Calu3 (cell line): ENCODE data around the gene ICAM3. TPM values are rescaled to one million over a fixed set of nuclear protein-coding genes. Genes with fewer than 3 reads are reported as not detected.
"Not testable (repeated sequence)": the region's sequence is repeated elsewhere in the genome, so short reads cannot be mapped to it uniquely, and the experiment has no call there.

Experiments used
- BruUV-seq: library from RNA; stranded (reverse); fragments of 400-500 nt; replicated peaks from 2 replicates; lab custom pipeline; 2021; lab: Mats Ljungman, UMichigan
- CTCF ChIA-PET: fragments of 300-600 bp; sonication (Branson Sonifier 250); formaldehyde crosslinking; loops from one replicate; lab custom pipeline; 2022; ENCODE audit warnings: antibody characterized with exemption; lab: Charles Lee
- DNase-seq: peaks from one replicate; pipeline ENCODE4 v3.0.0; 2022
- H3K27ac Mint-ChIP-seq: one replicate; pipeline ENCODE4 v1.8.0; 2022; ENCODE audit warnings: mixed read lengths; ENCODE audit not compliant: unreplicated experiment
- H3K27me3 Mint-ChIP-seq: one replicate; pipeline ENCODE4 v1.8.0; 2022; ENCODE audit warnings: mixed read lengths; ENCODE audit not compliant: unreplicated experiment
- H3K36me3 Mint-ChIP-seq: one replicate; pipeline ENCODE4 v1.8.0; 2022; ENCODE audit warnings: mild to moderate bottlenecking, moderate library complexity, mixed read lengths; ENCODE audit not compliant: insufficient read depth, unreplicated experiment
- H3K4me1 Mint-ChIP-seq: one replicate; pipeline ENCODE4 v1.8.0; 2022; ENCODE audit warnings: mild to moderate bottlenecking, low read depth, mixed read lengths; ENCODE audit not compliant: unreplicated experiment
- H3K4me3 Mint-ChIP-seq: one replicate; pipeline ENCODE4 v1.8.0; 2022; ENCODE audit warnings: mild to moderate bottlenecking, low read depth, moderate library complexity, mixed read lengths; ENCODE audit not compliant: unreplicated experiment
- H3K9me3 Mint-ChIP-seq: one replicate; pipeline ENCODE4 v1.8.0; 2022; ENCODE audit warnings: low read depth, mixed read lengths; ENCODE audit not compliant: unreplicated experiment
- intact Hi-C: fragments of 100-400 bp; cut with micrococcal nuclease; formaldehyde crosslinking; loops from one replicate; pipeline ENCODE4 v1.10.0; 2022; ENCODE audit not compliant: unreplicated experiment
- total RNA-seq: library from RNA; stranded (reverse); gene quantifications from 2 replicates; pipeline ENCODE4 v1.2.3, GENCODE V29; 2022
- TF ChIP-seq, protein P1 (sequence below): fragments of 200-600 bp; IDR thresholded peaks from one replicate; pipeline ENCODE4 v1.8.0; 2022; ENCODE audit warnings: antibody characterized with exemption; ENCODE audit not compliant: unreplicated experiment

Gene ICAM3
- total RNA-seq, 1 experiment from 2014 or later, result 10.8 TPM

DNA sequence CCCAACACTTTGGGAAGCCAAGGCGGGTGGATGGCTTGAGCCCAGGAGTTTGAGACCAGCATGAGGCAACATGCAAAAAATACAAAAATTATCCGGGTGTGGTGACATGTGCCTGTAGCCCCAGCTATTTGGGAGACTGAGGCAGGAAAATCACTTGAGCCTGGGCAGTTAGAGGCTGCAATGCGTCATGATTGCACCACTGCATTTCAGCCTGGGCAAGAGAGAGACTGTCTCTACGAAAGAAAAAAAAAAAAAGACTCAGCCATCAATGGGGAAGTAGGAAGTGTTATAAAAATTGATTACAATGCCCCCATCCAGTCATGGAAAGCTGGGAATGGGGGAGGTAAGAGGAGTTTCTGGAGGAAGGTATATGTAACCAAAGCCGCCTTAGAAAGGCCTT, 35.5 kb upstream of the ICAM3 start:
- Mint-ChIP-seq H3K27me3 (no peaks in the 10 kb centered on the region), H3K4me3 (no peak overlapping the region), H3K4me1 (no peaks in the 10 kb centered on the region), H3K36me3 (peaks cover 32% of the 10 kb centered on the region), H3K27ac (no peak overlapping the region), H3K9me3 (no peaks in the 10 kb centered on the region)
- CTCF ChIA-PET, result interaction anchor here (0.7 to 0.8 kb wide), 2 partner anchors 14 to 18 kb away, joined by 3 to 6 read pairs; no protein-coding TSS in a partner anchor
- no TSS peak for BruUV-seq
- DNase-seq, result no peak
- TF ChIP-seq, protein P1, sequence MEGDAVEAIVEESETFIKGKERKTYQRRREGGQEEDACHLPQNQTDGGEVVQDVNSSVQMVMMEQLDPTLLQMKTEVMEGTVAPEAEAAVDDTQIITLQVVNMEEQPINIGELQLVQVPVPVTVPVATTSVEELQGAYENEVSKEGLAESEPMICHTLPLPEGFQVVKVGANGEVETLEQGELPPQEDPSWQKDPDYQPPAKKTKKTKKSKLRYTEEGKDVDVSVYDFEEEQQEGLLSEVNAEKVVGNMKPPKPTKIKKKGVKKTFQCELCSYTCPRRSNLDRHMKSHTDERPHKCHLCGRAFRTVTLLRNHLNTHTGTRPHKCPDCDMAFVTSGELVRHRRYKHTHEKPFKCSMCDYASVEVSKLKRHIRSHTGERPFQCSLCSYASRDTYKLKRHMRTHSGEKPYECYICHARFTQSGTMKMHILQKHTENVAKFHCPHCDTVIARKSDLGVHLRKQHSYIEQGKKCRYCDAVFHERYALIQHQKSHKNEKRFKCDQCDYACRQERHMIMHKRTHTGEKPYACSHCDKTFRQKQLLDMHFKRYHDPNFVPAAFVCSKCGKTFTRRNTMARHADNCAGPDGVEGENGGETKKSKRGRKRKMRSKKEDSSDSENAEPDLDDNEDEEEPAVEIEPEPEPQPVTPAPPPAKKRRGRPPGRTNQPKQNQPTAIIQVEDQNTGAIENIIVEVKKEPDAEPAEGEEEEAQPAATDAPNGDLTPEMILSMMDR, result no peak
- intact Hi-C loops, result no loop called here

DNA sequence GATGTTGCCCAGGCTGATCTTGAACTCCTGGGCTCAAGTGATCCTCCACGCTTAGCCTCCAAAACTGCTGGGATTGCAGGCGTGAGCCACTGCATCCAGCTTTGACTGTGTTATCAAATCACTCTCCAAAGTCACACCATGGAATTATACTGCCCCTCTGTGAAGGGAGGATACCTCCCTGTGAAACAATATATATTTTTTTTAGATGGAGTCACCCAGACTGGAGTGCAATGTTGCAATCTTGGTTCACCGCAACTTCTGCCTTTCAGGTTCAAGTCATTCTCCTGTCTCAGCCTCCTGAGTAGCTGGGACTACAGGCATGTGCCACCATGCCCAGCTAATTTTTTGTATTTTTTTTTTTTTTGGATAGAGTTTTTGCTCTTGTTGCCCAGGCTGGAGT, 33.3 kb upstream of the ICAM3 start:
- no peaks in the 10 kb centered on the region for H3K9me3 Mint-ChIP-seq
- no peaks in the 10 kb centered on the region for H3K4me1 Mint-ChIP-seq
- intact Hi-C loops, result no loop called here
- no peak for DNase-seq
- no peak overlapping the region for H3K4me3 Mint-ChIP-seq
- BruUV-seq, result no TSS peak
- no peak overlapping the region for H3K27ac Mint-ChIP-seq
- peaks cover 25% of the 10 kb centered on the region for H3K36me3 Mint-ChIP-seq
- CTCF ChIA-PET, result interaction anchor here (0.7 kb wide), 1 partner anchor 114 kb away, joined by 3 read pairs; no protein-coding TSS in a partner anchor
- TF ChIP-seq, protein P1, result no peak
- no peaks in the 10 kb centered on the region for H3K27me3 Mint-ChIP-seq

DNA sequence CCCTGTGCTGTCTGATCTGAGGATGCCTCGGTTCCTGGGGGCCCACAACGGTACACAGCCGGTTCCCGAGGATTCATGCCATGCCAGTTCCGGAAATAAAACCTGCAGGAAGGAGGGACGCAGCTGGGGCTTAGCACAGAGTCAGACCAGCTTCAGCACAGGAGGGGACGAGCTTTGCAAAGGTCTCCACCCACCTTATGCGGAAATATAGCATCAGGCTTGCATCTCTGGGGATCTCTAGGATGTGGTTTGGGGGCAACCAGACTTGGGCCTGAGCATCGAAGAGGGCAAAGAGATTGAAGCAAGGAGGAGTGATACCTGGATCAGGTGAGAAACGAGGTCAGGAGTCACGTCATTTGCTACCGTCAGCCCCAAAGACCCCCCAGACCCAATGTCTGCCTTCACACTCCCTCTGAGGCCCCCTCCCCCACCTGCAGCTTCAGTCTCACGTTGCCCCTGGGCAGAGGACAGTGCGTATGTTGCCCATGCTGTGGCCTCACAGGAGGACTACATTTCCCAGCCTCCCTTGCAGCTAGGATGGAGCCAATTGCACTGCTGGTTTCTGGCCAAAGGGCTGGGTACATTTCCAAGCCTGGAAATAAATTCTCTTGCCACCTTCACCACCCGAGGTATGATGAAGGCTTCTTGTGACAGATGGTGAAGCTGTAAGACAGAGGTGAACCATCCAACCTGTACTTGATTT, 28.8 kb upstream of the ICAM3 start:
- no peaks in the 10 kb centered on the region for H3K4me1 Mint-ChIP-seq
- no peak overlapping the region for H3K27ac Mint-ChIP-seq
- H3K9me3 Mint-ChIP-seq, result no peaks in the 10 kb centered on the region
- TF ChIP-seq, protein P1, result no peak
- H3K36me3 Mint-ChIP-seq, result peaks cover 19% of the 10 kb centered on the region
- H3K27me3 Mint-ChIP-seq, result no peaks in the 10 kb centered on the region
- no TSS peak for BruUV-seq
- CTCF ChIA-PET, result no interaction called here
- no peak overlapping the region for H3K4me3 Mint-ChIP-seq
- DNase-seq, result no peak
- intact Hi-C loops, result no loop called here

DNA sequence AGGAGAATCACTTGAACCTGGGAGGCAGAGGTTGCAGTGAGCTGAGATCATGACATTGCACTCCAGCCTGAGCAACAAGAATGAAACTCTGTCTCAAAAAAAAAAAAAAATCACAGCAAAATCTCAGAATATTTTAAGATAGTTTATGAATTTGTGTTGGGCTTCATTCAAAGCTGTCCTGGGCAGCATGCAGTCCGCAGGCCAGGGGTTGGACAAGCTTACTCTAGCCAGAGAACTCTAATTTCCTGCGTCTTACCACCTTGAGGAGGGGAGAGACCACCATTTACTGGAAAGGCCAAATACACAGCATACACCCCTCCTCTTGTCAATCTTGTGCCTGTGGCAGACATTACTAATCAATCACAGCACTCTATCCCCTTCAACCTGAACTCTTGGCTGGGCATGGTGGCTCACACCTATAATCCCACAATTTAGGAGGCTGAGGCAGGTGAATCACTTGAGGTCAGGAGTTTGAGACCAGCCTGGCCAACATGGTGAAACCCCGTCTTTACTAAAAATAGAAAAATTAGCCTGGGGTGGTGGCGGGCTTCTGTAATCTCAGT, 27.6 kb upstream of the ICAM3 start:
- DNase-seq, H3K27me3 Mint-ChIP-seq, CTCF ChIA-PET, H3K4me3 Mint-ChIP-seq, H3K27ac Mint-ChIP-seq, H3K4me1 Mint-ChIP-seq, BruUV-seq, intact Hi-C loops, H3K9me3 Mint-ChIP-seq: not testable (repeated sequence)
- H3K36me3 Mint-ChIP-seq, result peaks cover 20% of the 10 kb centered on the region

DNA sequence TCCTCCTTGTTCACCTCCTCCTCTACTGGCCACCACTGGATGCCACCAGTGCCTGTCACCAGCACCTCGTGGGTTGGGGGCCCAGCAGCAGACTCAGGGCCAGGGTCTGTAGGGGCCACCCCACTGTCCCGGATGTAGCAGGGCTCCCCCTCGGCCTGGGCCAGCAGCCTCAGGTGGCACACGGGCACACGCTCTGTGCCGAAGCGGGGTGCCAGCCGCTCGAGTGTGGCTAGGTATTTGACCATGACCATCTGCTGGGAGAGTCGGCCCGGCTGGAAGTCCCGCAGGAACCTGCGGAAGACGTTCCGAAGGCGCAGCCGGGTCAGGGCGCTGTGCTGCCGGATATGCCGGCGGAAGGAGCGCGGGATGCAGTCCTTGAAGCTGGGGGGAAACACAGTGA, 26.1 kb upstream of the ICAM3 start:
- no peak overlapping the region for H3K4me3 Mint-ChIP-seq
- intact Hi-C loops, result no loop called here
- no peaks in the 10 kb centered on the region for H3K9me3 Mint-ChIP-seq
- TF ChIP-seq, protein P1, result no peak
- H3K36me3 Mint-ChIP-seq, result peaks cover 26% of the 10 kb centered on the region
- no peaks in the 10 kb centered on the region for H3K4me1 Mint-ChIP-seq
- no peaks in the 10 kb centered on the region for H3K27me3 Mint-ChIP-seq
- CTCF ChIA-PET, result no interaction called here
- no peak for DNase-seq
- no peak overlapping the region for H3K27ac Mint-ChIP-seq
- no TSS peak for BruUV-seq
